Activated T-cell treated with anti-CD3 and anti-CD28 coated beads, Interleukin-2, amount 50 U/mL, for 1 hour (primary cell): ENCODE data around the gene SUSD3.

Experiments
- DNase-seq: peaks from one replicate; pipeline ENCODE4 v3.0.0-alpha.2; 2020

SUSD3 gene

GRCh38 chr9:93114169-93114983 lies 55.9 kb downstream of the SUSD3 start:
- peak; percentile 18 for DNase-seq

- DNase-seq: no peak
Observed at GRCh38 chr9:93114984-93115335, 56.5 kb downstream of the SUSD3 start.

- no peak for DNase-seq
Observed at GRCh38 chr9:93115486-93116071, 57.1 kb downstream of the SUSD3 start.

GRCh38 chr9:93116072-93116961 lies 57.8 kb downstream of the SUSD3 start:
- DNase-seq: peak; percentile 21

GRCh38 chr9:93117521-93117920 lies 59.0 kb downstream of the SUSD3 start:
- peak; percentile 15 for DNase-seq

GRCh38 chr9:93117924-93118862 lies 59.7 kb downstream of the SUSD3 start:
- peak; percentile 20 for DNase-seq

GRCh38 chr9:93118863-93119702 lies 60.6 kb downstream of the SUSD3 start:
- peak; percentile 26 for DNase-seq

- no peak for DNase-seq
Observed at GRCh38 chr9:93119703-93119952, 61.1 kb downstream of the SUSD3 start.

- DNase-seq: peak; percentile 40
Observed at GRCh38 chr9:93119953-93120845, 61.7 kb downstream of the SUSD3 start.

- DNase-seq: peak; percentile 18
Observed at GRCh38 chr9:93120846-93121315, 62.4 kb downstream of the SUSD3 start.

- peak; percentile 23 for DNase-seq
Observed at GRCh38 chr9:93121316-93122241, 63.1 kb downstream of the SUSD3 start.

- DNase-seq: peak; percentile 17
Observed at GRCh38 chr9:93122721-93123221, 64.3 kb downstream of the SUSD3 start.

GRCh38 chr9:93123561-93124283 lies 65.2 kb downstream of the SUSD3 start:
- DNase-seq: peak; percentile 26

GRCh38 chr9:93124793-93125192 lies 66.3 kb downstream of the SUSD3 start:
- peak; percentile 21 for DNase-seq

GRCh38 chr9:93125331-93125894 lies 66.9 kb downstream of the SUSD3 start:
- DNase-seq: no peak

- peak; percentile 27 for DNase-seq
Observed at GRCh38 chr9:93126151-93126781, 67.8 kb downstream of the SUSD3 start.

- peak; percentile 20 for DNase-seq
Observed at GRCh38 chr9:93126825-93127368, 68.4 kb downstream of the SUSD3 start.
